Kidney glomerular epithelial cell (primary cell): ENCODE results near the gene ZNF44.
A peak's percentile ranks its signal among the peaks of the same experiment; 100 is the strongest.
"Not testable (repeated sequence)": the region's sequence is repeated elsewhere in the genome, so short reads cannot be mapped to it uniquely, and the experiment has no call there.

Experiments used
- DNase-seq: peaks from one replicate; lab custom pipeline; 2025; lab: John Stamatoyannopoulos, UW

Gene ZNF44

DNA sequence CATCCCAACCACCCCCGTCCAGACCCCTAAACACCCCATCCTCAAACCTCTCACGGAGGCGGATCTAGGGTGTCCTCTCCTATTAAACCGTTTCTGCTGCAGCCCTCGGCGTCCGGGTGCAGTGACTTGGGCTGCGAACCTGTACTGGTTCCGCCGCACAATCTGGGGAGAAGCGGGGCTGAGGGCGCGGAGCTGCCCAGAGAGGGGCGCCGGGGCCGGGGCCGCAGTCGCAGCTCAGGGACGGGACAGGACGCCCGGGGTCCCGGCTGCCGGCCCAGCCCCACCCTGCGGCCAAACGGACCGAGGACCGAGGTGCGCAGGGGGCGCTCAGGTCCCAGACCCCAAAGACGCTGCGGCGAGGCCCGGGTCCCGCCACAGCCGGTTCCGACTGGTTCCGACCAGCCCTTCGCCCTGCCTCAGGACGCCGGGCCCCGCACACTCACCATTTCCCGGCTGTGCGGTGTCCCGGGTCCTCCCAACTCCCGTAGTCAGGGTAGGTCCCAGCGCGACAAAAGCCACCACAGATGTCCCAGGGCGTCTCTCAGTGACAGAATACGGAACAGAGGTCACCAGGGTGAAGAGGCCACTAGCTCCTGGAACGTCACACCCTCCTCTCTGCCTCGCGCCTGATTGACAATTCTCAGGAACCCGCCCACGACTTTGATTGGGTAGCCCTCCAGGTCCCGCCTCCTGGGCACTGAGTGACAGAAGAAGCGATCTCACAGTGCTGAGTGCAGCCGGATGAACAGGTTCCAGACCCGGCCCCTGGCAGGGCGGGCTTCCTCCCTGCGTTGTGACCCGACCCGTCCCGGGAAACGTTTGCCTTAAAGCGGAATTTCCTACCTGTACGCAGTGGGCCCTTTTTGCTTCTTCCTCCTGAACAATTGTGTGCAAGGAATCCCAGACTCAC lies at the start of gene ZNF44:
TSS of gene ZNF44 (minus strand) at position 635 of the 910 bp plus-strand sequence. CDS start at position 446, 189 bp downstream.
- peak; percentile 93 for DNase-seq

GRCh38 chr19:12333162-12334159 lies 38.8 kb upstream of the ZNF44 start, which contains the start of gene ZNF563:
Gene ZNF563, minus strand, starts transcription at chr19:12333633. Its CDS starts 151 bp downstream, at chr19:12333482.
- peak; percentile 88 for DNase-seq

DNA sequence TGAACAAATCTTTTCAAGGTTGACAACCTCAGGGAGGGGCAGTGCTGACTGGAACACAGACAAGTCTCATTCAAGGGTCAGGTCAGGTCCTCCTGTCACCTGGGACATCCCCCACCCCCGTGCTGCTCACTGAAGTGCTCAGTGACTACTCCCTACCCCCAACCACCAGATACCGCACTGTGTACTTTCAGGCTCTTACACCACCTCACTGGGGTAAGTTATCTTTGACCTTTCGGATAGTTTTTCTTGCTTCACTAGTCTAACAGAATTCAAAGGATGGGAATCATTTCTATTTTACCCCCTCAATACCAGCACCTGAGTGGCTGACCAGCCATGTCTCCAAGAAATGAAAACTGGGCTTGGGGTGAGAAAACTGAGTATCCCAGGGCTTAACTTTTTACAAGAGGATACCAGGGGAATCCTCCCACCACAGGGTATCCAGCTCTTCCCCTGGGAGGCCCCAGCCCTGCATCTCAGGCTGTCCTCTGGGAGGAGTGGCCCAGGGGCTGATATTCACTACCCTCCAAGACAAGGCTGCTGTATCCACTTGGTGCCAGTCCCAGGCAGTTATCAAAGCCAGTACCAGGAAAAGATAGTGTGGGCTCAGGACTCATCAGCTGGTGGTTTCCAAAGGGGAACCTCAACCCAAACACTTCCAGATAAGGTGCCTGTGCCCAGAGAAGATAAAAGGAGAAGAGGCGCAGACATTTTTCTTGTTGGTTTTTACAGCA lies 36.7 kb upstream of the ZNF44 start:
- peak; percentile 3 for DNase-seq

GRCh38 chr19:12330340-12330739 lies 35.7 kb upstream of the ZNF44 start:
- no peak for DNase-seq

- no peak for DNase-seq
Measured at GRCh38 chr19:12325690-12326089, 31.0 kb upstream of the ZNF44 start.

- no peak for DNase-seq
Measured at GRCh38 chr19:12318782-12319413, 24.2 kb upstream of the ZNF44 start.

DNA sequence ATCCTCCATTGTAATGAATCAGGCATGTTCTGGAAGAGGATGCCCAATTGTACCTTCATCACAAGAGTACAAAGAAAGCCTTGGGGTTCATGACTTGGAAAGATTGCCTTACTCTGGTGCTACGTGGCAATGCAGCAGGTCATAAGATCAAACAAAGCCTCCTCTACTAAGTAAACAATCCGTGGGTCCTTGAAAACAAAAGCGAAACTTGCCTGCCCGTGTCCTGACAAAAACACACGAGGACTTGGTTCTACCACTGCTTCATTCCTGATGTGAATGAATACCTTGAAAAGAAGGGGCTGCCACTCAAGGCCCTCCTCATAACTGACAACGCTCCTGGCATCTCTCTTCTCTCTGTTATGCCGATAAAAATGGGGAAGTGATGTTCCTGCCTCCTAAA lies 19.9 kb upstream of the ZNF44 start:
- DNase-seq: no peak

GRCh38 chr19:12308891-12309290 lies 14.2 kb upstream of the ZNF44 start:
- DNase-seq: not testable (repeated sequence)

- DNase-seq: no peak
Measured at GRCh38 chr19:12295191-12295590, 508 bp upstream of the ZNF44 start.

DNA sequence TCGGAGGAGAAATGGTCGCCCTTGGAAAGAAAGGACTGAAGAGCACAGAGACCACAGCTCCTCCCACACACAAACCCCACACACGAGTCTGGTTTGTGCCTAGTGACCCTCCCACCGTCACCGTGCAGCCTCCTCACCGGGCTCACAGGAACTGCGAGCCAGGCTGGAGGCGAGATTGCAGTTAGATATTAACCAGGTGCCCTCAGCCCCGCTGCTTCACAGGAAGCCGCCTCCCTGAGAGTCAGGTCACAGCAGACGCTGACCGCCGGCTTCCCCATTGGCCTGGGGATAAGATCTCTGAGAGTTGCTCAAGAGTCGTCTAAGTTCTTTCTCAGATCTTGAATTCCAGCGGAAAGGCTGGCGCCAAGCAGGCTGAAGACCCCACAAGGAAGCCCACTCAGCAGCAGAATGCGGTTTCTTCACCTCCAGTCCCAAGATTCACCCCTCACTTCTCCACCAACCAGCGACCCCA lies 870 bp downstream of the ZNF44 start:
- DNase-seq: peak; percentile 91

DNA sequence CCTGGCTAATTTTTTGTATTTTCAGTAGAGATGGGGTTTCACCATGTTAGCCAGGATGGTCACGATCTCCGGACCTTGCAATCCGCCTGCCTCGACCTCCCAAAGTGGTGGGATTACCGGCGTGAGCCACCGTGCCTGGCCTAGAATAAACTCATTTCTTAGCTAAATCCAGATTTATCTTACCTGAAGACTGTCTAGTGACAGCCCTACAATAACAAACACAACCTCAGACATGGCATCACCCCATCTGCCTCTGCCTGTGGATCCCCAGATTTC lies 5.0 kb downstream of the ZNF44 start:
- DNase-seq: no peak

DNA sequence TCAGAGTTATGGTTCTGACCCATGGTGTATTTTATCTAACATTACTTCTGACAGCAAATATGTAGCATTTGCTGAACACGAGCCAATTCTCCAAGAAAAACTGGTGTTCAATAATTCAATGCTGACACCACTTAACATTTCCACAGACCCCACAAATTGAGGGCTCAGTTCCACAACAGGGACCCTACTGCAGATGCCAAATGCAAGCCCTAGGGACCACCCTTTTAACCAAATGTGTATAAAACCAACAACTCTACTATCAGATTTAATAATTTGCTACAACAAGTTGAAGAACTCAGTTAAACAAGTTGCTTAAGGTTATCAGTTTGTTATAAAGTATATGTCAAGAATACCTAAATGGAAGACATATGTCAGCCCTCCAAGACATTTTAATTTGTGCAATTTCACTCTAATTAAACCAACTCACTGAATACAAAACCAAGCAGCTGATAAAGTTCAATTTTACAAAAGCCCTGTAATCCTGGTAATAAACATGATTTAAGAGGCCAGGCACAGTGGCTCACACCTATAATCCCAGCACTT lies 6.7 kb downstream of the ZNF44 start:
- DNase-seq: no peak

GRCh38 chr19:12284631-12285030 lies 10.1 kb downstream of the ZNF44 start:
- DNase-seq: no peak

- no peak for DNase-seq
Measured at GRCh38 chr19:12284226-12284625, 10.5 kb downstream of the ZNF44 start.

- no peak for DNase-seq
Measured at GRCh38 chr19:12278713-12279112, 16.0 kb downstream of the ZNF44 start.

DNA sequence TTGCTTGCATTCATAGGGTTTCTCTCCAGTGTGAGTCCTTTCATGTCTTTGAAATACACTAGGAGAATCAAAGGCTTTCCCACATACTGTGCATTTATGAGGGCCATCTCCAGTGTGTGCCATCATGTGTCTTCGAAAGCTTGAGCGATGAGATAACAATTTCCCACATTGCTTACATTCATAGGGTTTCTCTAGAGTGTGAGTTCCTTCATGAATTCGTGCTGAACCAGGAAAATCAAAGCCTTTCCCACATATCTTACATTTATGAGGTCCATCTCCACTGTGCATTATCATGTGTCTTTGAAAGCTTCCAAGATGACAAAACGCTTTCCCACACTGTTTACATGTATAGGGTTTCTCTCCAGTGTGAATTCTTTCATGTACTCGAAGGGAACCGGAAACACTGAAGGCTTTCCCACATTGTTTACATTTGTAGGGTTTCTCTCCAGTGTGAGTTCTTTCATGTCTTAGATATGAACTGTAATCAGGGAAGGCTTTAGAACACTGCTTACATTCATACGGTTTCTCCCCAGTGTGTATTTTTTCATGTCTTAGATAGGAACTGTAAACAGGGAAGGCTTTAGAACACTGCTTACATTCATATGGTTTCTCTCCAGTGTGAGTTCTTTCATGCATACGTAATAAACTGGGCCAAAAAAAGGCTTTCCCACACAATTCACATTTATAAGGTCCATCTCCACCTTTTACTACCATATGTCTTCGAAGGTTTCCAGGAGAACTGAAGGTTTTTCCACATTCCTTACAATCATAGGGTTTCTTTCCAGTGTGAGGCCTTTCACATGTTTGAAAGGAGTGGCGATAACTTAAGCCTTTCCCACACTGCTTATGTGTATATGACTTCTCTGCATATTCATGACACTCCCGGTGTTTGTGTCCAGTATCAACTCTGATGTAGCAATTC lies 21.4 kb downstream of the ZNF44 start:
- no peak for DNase-seq

DNA sequence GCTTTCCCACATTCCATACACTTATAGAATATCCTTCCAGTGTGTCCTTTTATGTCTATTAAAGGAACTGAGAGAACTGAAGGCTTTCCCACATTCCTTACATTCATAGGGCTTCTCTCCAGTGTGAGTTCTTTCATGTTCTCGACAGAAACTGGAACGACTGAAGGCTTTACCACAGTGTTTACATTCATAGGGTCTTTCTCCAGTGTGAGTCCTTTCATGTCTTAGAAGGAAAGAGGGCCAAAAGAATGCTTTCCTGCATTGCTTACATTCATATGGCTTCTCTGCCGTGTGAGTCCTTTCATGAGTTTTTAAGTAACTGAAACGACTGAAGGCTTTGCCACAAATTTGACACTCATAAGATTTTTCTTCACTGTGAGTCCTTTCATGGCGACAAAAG lies 22.3 kb downstream of the ZNF44 start:
- DNase-seq: no peak

GRCh38 chr19:12270854-12271253 lies 23.8 kb downstream of the ZNF44 start:
- no peak for DNase-seq

DNA sequence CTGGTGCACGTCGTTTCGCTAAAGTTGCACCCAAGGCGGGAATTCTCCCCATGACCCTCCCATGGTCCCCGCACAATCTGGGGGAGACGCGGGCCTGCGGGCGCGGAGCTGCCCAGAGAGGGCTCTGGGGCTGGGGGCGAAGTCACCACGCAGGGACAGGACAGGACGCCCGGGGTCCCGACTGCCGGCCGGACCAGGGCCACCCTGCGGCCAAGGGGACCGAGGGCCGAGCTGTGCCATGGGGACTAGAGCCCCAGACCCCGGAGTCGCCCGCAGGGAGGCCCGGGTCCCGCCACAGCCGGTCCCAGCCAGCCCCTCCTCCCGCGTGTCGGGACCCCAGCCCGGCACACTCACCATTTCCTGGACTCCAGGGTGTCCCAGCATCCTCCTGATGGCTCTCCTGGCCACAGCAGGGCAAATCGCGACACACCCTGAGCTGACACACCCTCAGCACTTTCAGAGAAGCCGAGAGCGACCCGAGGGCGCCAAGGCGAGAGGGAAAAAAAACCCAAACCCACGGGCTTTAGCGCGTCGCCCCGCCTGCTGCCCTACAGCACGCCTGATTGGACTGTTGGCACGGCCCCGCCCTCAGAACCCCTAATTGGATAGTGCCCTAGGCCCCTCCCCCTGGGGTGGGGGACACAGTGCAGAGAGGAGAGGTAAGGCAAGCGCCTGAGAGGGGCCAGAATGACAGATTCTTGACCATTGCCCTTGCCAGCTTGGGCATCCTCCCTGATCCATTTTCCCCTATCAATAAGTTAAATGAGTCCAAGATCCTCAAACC lies 28.6 kb downstream of the ZNF44 start:
- no peak for DNase-seq
